Muscle of leg (tissue), 11 donors: ENCODE measurements around the gene USP40. TPM values are rescaled to one million over a fixed set of nuclear protein-coding genes. Genes with fewer than 3 reads are reported as not detected.

Source experiments
- DNase-seq: peaks from one replicate; pipeline ENCODE4 v3.0.0; 2013
- H3K27ac ChIP-seq: one replicate; pipeline ENCODE4 v1.5.1; 2013; ENCODE audit warnings: mild to moderate bottlenecking, low read length, control low read depth
- H3K27me3 ChIP-seq: one replicate; pipeline ENCODE4 v1.6.1; 2013; ENCODE audit warnings: low read length; ENCODE audit not compliant: control insufficient read depth, insufficient read depth
- H3K36me3 ChIP-seq: one replicate; pipeline ENCODE4 v1.6.1; 2013; ENCODE audit warnings: low read length; ENCODE audit not compliant: control insufficient read depth, insufficient read depth
- H3K4me1 ChIP-seq: one replicate; pipeline ENCODE4 v1.6.1; 2013; ENCODE audit warnings: low read length; ENCODE audit not compliant: control insufficient read depth, insufficient read depth
- H3K4me3 ChIP-seq: one replicate; pipeline ENCODE4 v1.5.1; 2013; ENCODE audit warnings: low read length, control low read depth
- H3K9me3 ChIP-seq: replicated peaks from 2 replicates; pipeline ENCODE4 v1.6.1; 2013; ENCODE audit warnings: low read depth, low read length; ENCODE audit not compliant: control insufficient read depth
- WGBS: methylation state at CpG from one replicate; pipeline ENCODE4 v1.1.5; 2013; ENCODE audit warnings: missing lambda C conversion rate; ENCODE audit not compliant: insufficient coverage; 5-methylcytosine and 5-hydroxymethylcytosine counted together
- polyA plus RNA-seq, 8 donors: library from polyadenylated mRNA; unstranded; fragments of 120-200 nt; gene quantifications; one replicate each; pipeline versions ENCODE4 v1.2.1 to v1.2.3, GENCODE V29; 2013; ENCODE audit warnings: inconsistent platforms in 1 of 8, low replicate concordance in 1 of 8; ENCODE audit not compliant: insufficient read length in 8 of 8, insufficient read depth in 1 of 8
- total RNA-seq: library from RNA; stranded (reverse); fragments of 120-200 nt; gene quantifications from one replicate; pipeline ENCODE4 v1.2.4, GENCODE V29; 2013

Gene USP40
- total and polyA plus RNA-seq, 9 donors = 18.0 to 30.2 (median 22.5) TPM

DNA sequence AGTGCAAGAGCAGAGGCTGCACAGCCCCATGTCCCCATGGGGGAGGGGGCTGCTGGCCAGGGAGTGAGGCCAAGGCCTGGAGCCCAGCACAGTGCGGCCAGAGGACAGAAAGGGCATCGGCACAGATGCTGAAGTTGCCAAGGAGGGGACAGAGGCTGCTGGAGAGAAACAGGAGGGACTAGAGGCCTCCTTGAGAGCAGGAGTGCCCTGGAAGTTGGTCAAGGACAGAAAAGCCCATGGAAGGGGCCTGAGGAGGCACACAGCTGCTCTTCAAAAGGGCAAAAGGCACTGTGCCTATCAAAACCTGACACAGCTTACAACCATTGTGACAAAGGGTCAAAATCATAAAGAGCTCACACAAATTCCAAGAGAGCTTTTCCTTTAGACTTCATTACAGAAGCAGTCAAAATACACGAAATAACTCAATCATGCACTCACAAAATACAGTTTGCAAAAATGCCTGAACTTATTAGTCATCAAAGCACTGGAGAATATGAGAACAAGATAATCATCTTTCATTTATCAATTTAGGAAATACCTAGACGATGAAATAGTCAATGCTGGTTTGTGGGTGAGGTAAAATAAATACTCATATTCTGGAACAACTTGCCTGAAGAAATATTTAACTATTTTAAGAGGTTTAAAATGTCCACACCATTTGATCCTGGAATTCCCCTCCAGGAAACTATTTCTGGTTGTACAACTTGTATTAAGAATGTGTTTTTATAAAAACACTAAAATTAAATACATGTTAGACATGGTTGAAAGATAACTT, 79.6 kb downstream of the USP40 start:
- WGBS = 61% methylated on average over 2 of the region's 4 CpGs
- DNase-seq = no peak
- Histone ChIP-seq H3K4me3 (no peak overlapping the region), H3K4me1 (peaks cover 3% of the 10 kb centered on the region), H3K9me3 (no peaks in the 10 kb centered on the region), H3K36me3 (peaks cover 62% of the 10 kb centered on the region), H3K27ac (no peak overlapping the region), H3K27me3 (no peaks in the 10 kb centered on the region)

DNA sequence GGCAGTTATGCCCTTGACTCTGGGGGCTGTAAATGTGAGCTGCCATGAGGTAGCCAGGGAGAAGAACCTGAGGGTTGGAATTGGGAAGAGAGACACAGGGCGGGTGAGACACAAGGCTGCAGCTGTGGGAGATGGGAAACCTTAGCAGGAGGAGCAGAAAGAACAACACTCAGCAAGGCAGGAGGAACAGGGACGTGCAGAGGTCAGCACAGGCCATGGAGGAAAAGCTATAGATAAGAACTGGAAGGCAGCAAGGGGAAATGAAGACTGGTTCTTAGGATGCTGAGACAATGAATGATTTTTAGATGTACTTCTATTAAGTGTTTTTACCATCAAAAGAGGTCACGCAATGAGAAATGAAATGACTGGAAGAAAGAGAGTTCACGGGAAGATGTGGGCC, 80.2 kb downstream of the USP40 start:
- WGBS = 77% methylated on average over 4 of the region's 4 CpGs
- Histone ChIP-seq H3K9me3 (no peaks in the 10 kb centered on the region), H3K27ac (no peak overlapping the region), H3K4me1 (peaks cover 9% of the 10 kb centered on the region), H3K27me3 (no peaks in the 10 kb centered on the region), H3K4me3 (no peak overlapping the region), H3K36me3 (peaks cover 65% of the 10 kb centered on the region)
- DNase-seq = no peak

DNA sequence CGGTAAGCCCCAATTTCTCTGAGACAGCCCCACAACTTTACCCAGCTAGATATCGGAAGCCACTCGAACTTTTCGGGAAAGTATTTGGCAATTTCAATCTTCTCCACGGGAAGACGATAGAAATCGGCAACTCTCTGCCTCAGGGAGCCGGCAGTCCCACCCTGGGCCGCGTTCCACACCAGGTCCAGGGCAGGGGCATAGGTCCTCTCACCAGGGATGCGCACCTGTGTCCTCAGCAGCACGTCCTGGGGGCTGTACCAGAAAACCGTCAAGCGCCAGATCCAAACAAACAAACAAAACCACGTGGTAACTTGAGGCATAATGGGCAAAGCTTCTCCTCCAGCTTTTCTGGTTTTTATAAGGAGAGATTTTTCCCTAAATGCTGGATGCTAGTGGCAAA, 80.9 kb downstream of the USP40 start:
- no peak overlapping the region for H3K27ac ChIP-seq

DNA sequence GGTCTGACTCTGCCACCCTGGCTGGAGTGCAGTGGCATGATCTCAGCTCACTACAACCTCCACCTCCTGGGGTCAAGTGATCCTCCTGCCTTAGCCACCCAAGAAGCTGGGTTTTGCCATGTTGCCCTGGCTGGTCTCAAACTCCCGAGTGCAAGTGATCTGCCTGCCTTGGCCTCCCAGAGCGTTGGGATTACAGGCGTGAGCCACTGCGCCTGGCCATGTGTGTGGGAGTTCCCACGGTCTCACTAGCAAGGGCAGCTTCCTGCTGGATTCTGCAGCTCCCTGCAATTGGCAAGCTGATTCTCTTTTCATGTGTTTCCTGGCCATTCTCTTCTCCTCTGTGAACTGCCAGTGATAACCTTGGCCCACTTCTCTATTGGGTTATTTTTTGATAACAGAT, 84.0 kb downstream of the USP40 start:
- Histone ChIP-seq H3K9me3 (no peaks in the 10 kb centered on the region), H3K4me1 (peaks cover 26% of the 10 kb centered on the region), H3K36me3 (peaks cover 65% of the 10 kb centered on the region), H3K4me3 (no peak overlapping the region), H3K27ac (no peak overlapping the region), H3K27me3 (no peaks in the 10 kb centered on the region)
- WGBS = 73% methylated on average over 3 of the region's 5 CpGs
- DNase-seq = no peak

More for the DNA sequence above, 80.9 kb downstream of the USP40 start:
- H3K4me3 ChIP-seq = no peak overlapping the region
- WGBS = 96% methylated on average over 12 of the region's 15 CpGs
- H3K27me3 ChIP-seq = no peaks in the 10 kb centered on the region
- H3K4me1 ChIP-seq = peaks cover 11% of the 10 kb centered on the region
- H3K9me3 ChIP-seq = no peaks in the 10 kb centered on the region
- DNase-seq = no peak
- H3K36me3 ChIP-seq = peaks cover 61% of the 10 kb centered on the region

DNA sequence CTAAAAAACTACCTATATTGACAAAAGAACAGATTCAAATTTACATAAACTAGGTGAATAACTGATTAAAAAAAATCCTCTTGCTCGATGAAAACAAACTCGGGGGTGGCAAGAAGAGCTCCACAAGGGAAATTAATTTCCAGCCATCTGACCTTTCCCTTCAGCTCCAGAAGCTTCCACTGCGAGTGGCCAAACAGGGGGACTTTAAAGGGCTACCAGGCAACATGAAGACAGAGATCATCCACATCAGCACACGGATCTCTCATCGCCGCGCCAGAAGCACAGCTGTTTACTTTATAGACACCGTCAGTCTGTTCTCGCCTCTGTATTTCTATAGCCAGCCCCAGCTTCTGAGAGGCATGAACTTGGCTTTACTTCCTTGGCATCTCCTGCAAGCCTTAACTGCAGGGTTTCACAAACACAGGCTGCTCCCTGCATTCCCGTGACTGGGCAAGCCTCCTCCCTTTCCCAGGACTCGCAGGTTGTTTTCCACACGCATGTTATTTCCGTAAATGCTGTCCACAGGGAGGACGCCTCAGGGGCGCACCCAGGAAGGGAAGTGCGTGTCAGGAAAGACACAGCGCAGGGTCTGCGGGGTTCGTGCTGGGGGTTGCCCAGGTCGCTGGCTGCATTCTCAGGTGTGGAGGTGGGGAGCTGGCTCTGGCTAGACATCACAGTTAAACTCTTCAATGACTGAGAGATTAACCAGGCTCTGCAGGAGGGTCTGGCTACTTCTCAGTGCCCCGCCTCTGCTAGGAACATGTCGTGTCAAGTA, 85.0 kb downstream of the USP40 start:
- no peak overlapping the region for H3K4me3 ChIP-seq
- DNase-seq = peak; percentile 50
- WGBS = 59% methylated on average over 20 of the region's 22 CpGs

GRCh38 chr2:233480490-233481202, 85.9 kb downstream of the USP40 start:
- no peaks in the 10 kb centered on the region for H3K27me3 ChIP-seq
- H3K4me3 ChIP-seq = no peak overlapping the region
- DNase-seq = peak; percentile 73
- 72% methylated on average over 18 of the region's 21 CpGs for WGBS
- H3K36me3 ChIP-seq = peaks cover 70% of the 10 kb centered on the region
- H3K9me3 ChIP-seq = no peaks in the 10 kb centered on the region
- peaks cover 28% of the 10 kb centered on the region for H3K4me1 ChIP-seq
- no peak overlapping the region for H3K27ac ChIP-seq

More for the DNA sequence above, 85.0 kb downstream of the USP40 start:
- Histone ChIP-seq H3K27me3 (no peaks in the 10 kb centered on the region), H3K4me1 (peaks cover 28% of the 10 kb centered on the region), H3K9me3 (no peaks in the 10 kb centered on the region), H3K36me3 (peaks cover 69% of the 10 kb centered on the region), H3K27ac (no peak overlapping the region)

GRCh38 chr2:233479616-233480489, 86.7 kb downstream of the USP40 start:
- WGBS = 77% methylated on average over 19 of the region's 27 CpGs
- Histone ChIP-seq H3K4me1 (peaks cover 28% of the 10 kb centered on the region), H3K27ac (no peak overlapping the region), H3K27me3 (no peaks in the 10 kb centered on the region), H3K4me3 (no peak overlapping the region), H3K36me3 (peaks cover 68% of the 10 kb centered on the region), H3K9me3 (no peaks in the 10 kb centered on the region)
- no peak for DNase-seq

- H3K27ac ChIP-seq = peak overlapping the region; percentile 20
- no peaks in the 10 kb centered on the region for H3K9me3 ChIP-seq
- no peaks in the 10 kb centered on the region for H3K27me3 ChIP-seq
- H3K36me3 ChIP-seq = peaks cover 59% of the 10 kb centered on the region
- no peak for DNase-seq
- no peak overlapping the region for H3K4me3 ChIP-seq
- peaks cover 35% of the 10 kb centered on the region for H3K4me1 ChIP-seq
- 86% methylated on average over 22 of the region's 29 CpGs for WGBS
Measured at GRCh38 chr2:233477548-233478433, 88.8 kb downstream of the USP40 start.
